GM10248 (cell line): ENCODE results near the gene CSK.

ENCODE experiments used
- CTCF ChIA-PET: fragments of 300-600 bp; sonication (Branson Sonifier 250); formaldehyde crosslinking; extraction: SDS; loops from one replicate; lab custom pipeline; 2021; ENCODE audit warnings: antibody characterized with exemption; lab: Yijun Ruan, JAX
- POLR2A ChIA-PET: fragments of 350-650 bp; sonication (Branson Sonifier 250); formaldehyde crosslinking; extraction: SDS; loops from one replicate; lab custom pipeline; 2020; ENCODE audit warnings: antibody characterized with exemption; lab: Yijun Ruan, JAX
- DNase-seq: peaks from one replicate; pipeline ENCODE4 v3.0.0; 2012; ENCODE audit errors: extremely low spot score
- TF ChIP-seq, protein P1 (sequence below): IDR thresholded peaks from 2 replicates; pipeline ENCODE4 v1.5.1; 2012; ENCODE audit warnings: mild to moderate bottlenecking, low read depth; ENCODE audit errors: extremely low read depth, missing control alignments, control extremely low read depth

Gene CSK

DNA sequence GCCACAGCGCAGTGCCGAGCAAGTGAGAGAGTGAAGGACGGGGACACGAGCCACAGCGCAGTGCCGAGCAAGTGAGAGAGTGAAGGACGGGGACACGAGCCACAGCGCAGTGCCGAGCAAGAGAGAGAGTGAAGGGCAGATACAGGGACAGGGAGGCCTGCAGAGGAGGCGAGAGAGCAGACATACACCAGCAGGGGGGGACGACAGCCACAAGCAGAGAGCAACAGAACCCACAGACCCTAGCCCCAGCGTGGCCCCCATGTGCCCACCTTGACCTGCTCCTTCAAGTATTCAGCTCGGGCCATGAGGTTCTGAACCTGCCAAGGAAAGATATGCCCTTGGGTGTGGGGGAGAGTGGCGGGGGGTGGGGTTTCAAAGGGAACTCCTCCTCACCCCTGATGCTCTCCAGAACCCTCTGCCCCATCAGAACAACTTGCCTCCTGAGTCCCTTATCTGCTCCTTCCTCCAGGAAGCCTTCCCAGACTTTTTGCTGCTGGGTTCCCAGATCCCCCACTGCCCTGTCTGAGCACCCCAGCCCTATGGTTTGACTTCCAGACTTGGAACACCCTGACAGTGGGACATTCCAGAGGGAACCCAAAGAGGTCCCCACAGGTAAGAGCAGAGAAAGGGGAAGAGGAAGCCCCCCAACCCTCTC is 55.7 kb downstream of the CSK start:
- DNase-seq: no peak
- POLR2A ChIA-PET: no interaction called here
- TF ChIP-seq, protein P1, sequence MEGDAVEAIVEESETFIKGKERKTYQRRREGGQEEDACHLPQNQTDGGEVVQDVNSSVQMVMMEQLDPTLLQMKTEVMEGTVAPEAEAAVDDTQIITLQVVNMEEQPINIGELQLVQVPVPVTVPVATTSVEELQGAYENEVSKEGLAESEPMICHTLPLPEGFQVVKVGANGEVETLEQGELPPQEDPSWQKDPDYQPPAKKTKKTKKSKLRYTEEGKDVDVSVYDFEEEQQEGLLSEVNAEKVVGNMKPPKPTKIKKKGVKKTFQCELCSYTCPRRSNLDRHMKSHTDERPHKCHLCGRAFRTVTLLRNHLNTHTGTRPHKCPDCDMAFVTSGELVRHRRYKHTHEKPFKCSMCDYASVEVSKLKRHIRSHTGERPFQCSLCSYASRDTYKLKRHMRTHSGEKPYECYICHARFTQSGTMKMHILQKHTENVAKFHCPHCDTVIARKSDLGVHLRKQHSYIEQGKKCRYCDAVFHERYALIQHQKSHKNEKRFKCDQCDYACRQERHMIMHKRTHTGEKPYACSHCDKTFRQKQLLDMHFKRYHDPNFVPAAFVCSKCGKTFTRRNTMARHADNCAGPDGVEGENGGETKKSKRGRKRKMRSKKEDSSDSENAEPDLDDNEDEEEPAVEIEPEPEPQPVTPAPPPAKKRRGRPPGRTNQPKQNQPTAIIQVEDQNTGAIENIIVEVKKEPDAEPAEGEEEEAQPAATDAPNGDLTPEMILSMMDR: no peak
- CTCF ChIA-PET: interaction anchor here (0.8 to 3.7 kb wide), 11 partner anchors 11 to 204 kb away, joined by 3 to 21 read pairs (median 5); partner anchors contain the start of gene CPLX3

DNA sequence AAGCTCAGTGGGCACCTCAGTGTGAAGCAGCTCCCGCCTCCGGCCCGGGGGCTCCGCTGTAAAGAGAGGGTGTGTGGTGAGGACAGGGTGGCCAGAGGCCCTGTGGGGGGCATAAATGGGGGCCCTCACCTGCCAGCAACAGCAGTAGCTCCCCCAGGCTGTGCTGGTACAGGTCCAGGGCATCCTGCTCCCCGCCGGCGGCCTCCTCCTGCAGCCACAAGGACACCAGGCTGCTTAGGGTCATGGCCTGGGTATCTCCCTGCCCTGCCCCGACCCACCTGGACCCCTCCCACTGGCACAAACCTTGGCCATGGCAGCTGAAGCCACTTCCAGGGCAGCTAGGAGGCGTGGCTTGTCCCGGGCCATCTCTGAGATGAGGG is 56.2 kb downstream of the CSK start:
- TF ChIP-seq, protein P1: no peak
- ChIA-PET POLR2A (no interaction called here), CTCF (interaction anchor here (0.8 to 3.7 kb wide), 9 partner anchors 16 to 205 kb away, joined by 3 to 21 read pairs (median 4); no protein-coding TSS in a partner anchor)
- no peak for DNase-seq

DNA sequence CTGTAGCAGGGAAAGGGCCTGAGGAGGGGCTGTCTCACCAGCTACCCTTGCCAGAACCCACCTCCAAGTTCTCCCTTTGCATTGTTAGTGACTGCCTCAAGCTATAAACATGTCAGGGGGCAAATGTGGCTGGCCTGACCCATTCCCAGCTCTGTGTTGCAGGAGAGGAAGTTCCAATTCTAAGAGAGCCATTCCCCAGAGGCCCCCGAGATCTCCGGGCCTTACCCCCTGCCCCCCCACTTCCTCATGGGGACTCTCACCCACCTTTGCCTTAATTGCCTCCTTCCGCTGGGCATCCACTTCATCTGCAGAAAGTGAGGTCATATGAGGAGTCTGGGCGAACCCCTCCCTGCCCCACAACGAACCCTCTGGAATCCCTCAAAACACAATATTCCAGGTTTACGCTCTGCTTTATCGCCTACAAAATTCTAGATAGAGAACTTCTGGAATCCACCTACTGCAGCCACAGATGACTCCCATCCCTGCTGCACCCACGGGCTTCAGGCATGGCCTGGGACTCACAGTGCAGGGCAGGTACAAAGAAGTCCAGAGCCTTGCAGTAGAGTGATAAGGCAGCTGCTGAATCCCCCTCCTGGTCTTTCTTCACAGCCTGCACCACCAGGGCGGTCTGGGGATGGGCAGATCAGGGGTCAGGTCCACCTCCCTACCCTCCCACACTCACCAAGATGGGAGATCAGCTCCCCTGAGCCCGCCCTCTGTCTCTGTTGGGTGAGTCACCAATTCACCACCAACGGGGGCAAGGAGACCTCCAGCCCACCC is 57.1 kb downstream of the CSK start:
- CTCF ChIA-PET: interaction anchor here (0.6 to 3.7 kb wide), 10 partner anchors 17 to 205 kb away, joined by 3 to 21 read pairs (median 4); no protein-coding TSS in a partner anchor
- no peak for DNase-seq
- POLR2A ChIA-PET: no interaction called here
- TF ChIP-seq, protein P1: no peak

DNA sequence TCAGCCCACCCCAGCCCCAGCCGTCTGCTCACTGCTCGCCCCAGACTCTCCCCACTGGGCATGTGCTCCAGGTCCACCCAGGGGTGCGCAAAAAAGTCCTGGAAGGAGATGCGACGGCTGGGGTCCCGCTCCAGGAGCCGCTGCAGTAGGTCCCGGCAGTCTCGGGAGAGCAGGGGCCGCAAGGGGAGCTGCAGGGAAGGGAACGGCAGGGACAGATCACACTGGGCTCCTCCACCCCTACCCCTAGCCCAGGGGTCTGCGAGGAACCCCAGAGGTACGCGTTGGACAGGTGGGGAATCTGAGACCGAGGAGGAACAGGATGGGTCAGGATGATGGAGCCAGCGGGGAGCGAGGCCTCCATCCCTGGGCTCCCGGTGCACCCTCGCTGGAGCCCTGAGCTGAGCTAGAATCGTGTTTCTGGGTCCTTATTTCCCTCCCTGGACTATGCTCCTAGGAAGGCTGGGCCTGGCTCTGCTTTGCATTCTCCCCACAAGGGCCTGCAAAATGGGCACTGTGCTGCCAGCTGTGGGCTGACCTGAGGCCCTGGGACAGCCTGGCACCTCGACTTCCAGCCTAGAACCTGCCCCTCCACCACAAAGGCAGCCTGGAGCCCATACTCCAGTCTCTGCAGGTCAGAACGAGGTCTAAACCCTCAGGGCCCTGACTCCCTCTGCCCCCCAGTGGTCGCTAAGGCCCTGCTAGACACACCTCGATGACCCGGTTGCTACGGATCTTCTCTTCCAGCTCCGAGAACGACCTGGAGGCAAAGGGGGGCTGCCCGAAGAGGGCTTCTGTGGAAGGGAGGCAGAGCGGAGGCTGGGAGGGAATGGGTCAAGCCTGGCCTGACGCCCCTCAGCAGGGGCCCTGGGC is 57.9 kb downstream of the CSK start:
- ChIA-PET CTCF (interaction anchor here (0.6 to 3.8 kb wide), 9 partner anchors 13 to 111 kb away, joined by 3 to 19 read pairs (median 3); no protein-coding TSS in a partner anchor), POLR2A (no interaction called here)
- DNase-seq: no peak
- TF ChIP-seq, protein P1: no peak

DNA sequence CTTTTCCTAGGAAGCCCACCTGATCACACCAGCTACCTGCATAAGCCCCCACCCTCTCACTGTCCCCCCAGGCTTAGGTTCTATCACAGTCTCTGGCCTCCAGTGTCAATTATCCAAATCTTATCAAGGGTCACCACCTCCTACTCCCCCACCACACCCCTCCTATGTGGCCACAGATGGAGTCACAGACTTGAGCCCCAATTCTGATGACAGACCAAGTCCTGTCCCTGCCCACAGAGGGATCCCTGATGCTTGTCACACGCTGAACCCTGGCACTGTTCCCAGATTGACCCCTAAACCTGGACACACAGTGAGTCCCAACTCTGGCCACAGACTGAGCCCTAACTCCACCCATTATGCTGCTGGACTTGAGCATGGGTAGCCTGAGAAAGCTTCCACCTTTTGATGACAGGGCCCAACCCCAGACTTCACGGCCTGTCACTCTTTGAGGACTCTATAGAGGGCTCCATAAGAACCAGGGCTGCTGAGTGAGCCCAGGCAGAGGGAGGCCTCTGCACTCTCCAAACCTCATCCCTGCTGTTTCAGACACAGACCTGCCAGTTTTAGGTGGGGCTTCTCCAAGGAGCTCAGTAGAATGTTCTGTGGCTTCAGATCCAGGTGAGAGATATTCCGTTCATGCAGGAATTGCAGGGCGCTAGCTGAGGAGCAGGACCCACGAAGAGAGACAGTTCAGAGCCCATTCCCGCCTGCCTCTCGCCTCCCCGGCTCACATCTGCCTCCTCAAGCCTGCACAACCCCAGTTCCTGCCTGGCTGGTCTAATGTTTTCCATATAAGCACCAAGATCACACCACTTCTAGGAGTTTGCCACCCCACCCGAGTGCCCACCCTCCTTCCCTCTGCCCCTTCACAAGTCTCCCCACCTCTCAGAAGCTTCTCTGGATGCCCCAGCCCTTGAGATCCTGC is 59.2 kb downstream of the CSK start:
- CTCF ChIA-PET: interaction anchor here (0.8 to 3.8 kb wide), 11 partner anchors 11 to 109 kb away, joined by 3 to 19 read pairs (median 4); no protein-coding TSS in a partner anchor
- POLR2A ChIA-PET: no interaction called here
- TF ChIP-seq, protein P1: no peak
- no peak for DNase-seq
